ENCODE results near the gene MEIS2.

MEIS2 gene

DNA sequence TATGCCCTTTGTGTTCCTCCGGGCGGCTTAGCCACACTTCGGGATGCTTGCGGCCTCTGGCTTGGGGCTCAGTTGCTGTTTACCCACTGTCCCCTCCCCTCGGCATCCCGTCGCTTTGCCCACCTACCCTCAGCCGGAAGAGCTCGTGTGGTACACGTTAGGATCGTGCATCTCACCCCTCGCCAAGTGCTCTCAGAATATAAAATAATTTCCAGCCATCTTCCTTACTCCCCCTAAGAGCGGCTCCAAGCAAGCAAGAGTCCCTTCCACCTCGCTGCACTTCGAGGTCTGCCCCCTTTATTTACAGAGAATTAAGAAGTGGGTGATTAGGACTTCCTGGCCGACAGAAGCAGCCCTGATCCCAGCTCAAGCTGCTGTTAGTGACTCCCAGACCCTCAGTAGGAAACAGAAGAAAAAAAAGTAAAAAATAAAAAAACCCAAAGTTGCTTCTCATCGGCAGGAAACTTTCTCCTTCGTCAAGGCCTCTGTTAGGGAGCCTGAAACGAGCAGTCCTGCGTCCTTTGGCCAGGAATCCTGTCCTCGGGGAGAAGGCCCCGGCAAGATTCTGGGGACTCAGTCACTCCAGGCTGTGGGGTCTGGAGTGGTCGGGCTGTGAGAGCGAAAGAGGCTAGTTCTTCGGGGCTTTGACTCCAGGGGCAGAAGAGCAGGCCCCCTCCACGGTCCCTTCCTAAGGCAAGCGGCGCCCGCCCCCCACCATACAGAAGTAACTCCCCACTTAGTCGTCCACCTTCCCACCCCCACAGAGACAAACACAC lies 3.0 kb downstream of the MEIS2 start:
- no peak for DNase-seq

DNA sequence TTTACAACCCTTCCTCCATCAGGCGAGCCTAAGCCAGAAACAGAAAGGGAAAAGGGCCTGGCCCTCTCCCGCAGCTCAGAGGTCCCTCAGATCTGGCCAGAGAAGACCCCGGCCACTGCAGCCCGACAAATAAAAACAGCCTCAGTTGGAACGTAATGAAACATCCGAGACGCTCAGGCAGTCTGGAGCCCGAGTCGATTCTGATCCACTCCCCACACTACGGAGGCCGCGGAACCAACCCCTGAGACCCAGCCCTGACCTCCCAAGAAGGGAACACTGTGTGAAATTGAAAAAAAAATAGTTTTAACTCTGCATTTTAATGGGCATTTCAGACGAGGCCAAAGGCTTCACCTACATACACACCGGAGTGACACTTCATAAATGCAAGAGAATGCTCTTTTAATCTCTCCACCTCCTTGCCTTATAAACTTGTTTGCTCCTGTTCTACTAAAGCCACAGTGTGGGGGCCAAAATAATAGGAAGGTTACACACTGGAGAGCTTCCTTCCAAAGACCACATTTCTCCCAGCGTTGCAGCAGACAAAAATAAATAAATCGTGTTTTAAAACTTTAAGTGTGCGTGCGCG lies 3.7 kb downstream of the MEIS2 start:
- DNase-seq: no peak

DNA sequence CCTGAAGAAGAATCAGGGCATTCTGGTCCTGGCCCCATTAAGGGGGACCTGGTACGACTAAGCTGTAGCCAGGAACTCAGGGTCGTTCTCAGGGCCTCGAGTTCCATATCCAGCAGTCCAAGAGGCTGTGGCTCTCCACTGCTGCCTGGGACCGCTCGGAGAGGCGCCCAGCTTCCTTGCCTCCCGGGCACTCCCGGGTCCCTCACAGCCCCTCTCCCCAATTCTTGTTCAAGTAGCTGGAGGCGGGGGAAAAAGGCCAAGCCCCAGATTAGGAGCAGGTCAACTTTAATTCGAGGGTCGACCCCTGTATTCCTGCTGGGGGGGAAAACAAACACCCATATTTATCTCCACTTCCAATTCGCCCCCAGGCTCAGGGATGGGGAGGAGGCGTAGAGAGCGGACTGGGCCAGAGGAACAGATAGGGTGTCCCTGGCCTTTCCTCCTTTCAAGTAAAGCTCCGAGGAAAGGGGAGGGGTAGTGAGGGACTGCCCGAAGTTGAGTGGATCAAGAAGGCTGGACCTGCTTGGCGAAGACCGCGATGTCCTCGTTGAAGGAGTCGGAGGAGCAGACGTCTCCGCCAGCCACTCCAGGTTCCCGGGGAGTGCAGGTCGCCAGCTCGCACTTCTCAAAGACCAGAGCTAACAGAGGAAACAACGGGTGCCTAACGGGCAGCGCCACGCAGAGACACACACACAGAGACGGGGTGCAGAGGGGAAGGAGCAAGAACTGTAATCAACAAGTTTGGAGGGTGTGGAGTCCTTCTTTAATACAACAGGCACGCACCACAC lies 4.4 kb downstream of the MEIS2 start:
- no peak for DNase-seq

DNA sequence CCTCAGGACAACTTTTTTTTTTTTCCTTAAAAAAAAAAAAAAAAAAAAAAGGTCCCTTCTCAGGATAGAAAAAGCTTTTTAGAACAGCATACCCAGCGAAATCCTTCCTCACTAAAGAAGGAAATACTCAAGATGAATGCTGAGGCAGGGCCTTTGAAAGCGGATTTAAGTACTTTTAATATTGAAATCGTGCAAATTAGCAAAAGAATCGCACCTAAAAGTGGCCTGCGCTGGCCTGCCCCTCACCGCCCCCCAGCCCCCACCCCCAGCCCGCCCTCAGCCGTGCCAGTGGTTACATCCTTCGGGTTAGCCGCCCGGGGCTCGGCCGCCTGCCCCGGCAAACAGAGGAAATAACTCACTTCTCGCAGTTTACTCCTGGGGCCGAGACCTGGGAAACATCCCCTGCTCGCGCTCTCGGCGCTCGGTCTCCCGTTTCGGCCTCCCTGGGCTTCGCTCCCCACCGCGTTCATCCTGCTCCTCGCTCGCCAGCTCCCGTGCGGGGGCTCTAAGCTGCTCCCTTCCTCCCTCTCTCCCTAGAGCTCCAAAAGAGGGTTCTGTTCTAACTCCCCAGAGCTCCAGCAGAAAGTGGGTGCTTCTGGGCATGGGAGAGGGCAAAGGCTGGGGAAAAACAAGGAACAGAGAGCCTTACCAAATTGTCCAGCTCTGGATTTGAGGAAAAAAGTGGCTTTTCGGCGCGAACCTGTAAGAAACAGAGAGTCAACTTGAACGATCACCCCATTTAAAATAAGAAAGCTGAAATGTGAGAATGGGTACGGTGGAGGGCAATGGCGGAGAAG lies 5.2 kb downstream of the MEIS2 start:
- DNase-seq: no peak

DNA sequence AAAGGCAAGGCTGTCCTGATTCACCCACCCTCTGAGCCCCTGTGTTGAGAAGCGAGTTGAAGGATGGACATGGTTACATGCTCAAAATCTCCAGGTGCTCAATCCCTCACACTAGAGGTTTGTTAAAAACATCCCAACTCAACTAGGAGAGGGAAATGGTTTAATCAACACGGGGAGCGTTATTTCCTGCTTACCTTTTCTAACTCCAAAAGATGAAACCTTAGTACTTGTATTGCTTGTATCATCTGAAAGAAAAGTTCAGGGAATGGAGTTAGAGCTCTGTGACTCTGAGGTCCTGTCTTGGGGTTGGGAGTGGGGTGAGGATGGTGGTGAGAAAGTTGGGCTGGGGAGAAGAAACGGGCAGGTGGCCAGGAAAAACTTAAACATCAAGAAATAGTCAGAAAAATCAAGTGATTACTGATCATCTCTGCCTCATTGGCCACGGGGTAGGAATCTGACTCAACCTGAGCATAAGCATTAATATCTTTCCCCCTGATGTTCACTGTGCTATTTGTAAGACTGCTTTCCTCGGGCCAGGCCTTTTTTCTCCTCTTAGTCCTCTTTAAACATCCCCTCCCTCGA lies 5.9 kb downstream of the MEIS2 start:
- no peak for DNase-seq

DNA sequence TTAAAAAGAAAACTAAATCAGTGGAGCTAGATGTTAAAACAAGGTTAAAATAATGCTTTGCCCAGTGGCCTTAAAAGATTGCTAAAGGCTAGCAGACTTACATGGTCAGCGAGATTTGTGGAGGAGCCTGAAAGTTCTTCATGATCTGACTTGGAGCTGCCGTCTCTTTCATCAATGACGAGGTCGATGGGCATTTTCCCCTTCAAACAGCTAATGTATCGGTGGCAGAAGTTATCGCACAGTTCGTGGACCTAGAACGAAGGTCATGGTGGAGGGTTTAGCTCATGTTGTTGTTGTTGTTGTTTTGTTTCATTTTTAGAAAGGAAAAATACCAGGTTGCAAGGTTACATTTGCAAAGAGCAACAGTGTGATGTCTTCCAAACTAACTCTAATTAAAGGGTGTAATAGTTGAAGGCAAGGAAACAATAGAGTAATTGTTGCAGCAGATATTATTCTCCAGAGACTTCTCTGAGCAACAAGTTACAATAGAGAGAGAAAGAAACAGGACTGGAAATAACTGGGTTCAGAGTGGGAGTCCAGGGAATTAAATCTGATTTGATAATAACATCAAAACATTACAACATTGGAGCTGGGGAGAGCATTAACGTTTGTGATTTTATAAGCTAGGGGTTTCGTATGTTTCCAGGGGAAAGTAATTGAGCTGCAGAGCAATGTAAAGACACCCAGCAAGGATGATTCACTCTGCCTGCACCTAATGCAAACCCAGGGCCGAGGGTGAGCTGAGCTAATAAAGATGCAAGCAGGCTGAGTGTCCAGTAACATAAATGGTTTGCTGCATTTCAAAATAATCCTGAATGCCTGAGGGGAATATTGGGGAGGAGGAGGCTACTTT lies 6.6 kb downstream of the MEIS2 start:
- no peak for DNase-seq

DNA sequence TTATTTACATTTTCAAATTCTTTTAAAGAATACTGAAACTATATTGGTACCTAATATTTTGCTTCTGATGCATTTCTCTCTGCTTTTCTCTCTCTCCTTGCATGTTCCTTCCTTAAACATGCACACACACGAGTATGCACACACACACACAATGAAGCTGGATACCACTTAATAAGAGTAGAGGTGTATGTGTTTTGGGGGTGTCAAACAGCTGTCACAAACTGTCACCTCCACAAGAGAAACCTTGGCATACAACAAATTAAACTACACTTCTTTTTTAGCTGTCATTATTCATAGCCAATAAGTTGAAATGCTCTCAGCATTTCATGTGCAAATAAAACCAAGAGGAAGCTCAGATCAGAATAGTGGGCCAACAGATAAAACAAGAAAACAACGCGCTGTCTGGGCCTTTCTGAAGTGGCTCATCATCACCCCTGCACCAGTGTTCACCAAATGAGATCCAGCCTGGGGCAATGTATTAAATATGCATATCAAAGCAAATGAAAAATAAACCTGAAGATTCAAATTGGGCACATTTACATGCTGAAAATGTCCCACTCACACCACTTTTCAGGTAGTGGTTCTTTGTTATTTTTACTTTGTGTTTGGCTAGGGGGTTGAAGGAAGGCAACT lies 9.7 kb downstream of the MEIS2 start:
- DNase-seq: no peak

DNA sequence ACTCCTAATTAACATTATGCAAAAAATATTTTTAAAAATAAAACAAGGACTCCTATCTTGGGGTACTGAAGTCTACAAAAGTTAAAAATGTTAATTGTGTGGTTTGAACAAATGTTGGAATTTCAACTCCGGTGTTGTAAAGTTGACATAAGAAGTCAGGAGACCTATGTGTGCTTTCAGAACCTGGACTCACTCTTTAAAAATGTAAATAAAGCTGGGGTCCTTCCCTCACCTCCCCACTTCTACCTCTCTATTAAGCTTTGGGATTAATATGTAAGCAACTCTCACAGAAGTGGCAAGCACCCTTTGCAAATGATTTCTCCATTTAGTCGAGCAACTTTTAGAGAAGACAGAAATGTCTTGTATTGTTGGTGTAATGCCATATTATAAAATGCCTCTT lies 11.9 kb downstream of the MEIS2 start:
- no peak for DNase-seq

DNA sequence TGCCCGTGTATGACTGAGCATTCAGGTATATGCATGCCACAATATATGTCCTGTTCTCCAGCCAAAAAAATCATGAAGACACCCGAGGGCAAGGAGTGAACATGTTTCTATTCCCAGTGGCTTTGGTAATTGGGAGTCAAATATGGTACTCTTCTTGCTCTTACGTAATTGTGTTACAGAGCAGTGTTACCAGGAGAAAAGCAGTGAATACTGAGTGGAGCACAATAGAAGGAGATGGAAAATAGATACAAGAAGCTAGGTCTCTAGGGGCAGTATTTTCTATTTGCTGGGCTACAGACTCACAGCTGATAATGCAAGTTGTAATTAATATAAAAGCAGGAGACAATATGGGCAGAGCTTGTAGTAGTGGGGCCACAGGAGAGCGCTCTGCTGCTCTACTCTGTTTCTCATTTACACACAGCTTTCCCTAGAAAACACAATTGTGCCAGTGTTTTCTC lies 13.2 kb downstream of the MEIS2 start:
- DNase-seq: no peak

DNA sequence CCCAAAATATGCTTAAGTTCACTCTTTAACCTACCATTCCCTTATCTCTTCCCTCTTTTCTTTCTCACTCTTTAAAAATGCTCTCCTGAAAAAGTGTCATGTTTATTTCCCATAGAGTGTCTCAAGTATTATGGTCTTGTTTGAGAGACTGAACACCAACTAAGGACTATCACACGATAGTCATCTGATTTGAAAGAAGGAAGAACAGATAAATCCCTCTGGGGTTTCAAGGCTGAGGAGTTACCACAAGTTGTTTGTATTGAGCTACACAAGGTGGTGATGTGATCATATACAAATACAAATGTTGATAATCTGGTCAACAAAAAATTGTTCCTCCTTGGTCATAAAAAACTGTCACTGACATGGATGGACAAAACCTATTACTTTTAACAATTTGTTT lies 13.8 kb downstream of the MEIS2 start:
- DNase-seq: no peak

DNA sequence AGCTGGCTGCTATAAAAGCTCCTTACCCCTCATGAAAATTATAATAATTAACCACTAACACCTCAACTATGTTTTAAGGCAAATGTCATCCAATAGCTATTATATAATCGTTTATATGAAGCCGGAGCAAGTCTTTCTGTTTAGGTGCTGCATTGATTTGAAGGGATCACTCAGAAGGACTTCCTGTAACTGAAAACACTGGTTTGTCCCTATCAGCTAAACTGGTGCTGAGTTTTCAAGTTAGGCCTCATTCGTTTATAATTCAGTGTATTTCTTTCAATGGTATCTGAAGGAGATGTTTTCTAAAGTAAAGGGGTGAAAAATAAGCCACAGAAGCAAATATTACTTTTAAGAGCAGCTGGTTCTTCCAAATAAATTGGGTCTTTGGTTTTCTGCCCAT lies 14.2 kb downstream of the MEIS2 start:
- no peak for DNase-seq

DNA sequence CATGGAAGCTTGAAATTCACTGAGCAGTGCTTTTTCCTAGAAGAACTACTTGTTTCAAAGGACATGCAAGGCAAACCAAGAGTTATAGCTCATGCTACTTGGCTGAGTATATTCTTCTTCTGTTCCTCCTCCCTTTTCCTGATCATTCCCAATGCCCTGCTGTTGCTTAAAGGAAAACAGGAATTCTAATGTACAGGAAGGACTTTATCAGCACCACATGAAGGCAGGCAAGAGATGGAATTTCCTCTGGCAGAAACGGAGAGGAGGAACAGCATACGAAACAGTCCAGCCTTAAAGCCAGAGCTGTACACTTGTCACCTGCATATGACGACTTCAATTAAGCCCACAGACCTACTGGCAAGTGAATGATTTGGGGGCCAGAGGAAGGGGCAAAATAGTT lies 15.7 kb downstream of the MEIS2 start:
- no peak for DNase-seq

DNA sequence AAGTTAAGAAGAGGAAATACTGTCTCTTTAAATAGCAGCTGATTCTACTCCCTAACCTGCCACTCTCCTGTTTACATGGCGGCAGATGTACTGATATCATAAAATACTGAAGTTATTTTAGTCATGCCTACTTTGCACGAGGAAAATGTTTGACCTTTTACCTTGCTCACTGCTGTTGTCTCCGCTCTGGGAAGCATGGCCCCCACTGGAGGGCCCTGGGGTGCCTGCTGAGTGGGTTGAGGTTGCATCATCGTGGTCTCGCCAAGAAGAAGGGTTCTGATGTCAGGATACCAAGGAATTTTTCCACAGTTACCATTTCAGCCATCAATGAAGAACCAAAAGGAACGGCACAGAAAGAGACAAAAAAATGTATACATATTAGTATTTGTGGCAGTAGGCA lies 16.7 kb downstream of the MEIS2 start:
- DNase-seq: no peak

DNA sequence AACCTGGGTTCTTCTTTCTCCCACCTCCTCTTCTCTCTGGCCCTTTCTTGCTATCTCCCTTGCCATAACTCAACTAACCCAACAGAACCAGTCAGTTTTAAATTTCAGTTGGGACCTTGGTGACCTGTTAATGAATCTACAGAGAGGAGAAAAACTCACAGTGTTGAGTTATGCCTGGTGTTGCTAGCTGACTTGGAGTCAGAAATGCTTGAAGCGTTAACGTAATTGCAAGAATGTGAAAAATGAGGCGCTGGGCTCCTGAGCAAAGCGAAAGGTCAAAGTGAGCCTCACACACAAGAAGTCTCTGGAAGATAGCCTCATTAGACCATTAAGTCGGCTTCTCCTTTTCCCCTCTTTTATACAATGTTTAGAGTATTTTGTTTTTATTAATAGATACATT lies 18.4 kb downstream of the MEIS2 start:
- DNase-seq: no peak

DNA sequence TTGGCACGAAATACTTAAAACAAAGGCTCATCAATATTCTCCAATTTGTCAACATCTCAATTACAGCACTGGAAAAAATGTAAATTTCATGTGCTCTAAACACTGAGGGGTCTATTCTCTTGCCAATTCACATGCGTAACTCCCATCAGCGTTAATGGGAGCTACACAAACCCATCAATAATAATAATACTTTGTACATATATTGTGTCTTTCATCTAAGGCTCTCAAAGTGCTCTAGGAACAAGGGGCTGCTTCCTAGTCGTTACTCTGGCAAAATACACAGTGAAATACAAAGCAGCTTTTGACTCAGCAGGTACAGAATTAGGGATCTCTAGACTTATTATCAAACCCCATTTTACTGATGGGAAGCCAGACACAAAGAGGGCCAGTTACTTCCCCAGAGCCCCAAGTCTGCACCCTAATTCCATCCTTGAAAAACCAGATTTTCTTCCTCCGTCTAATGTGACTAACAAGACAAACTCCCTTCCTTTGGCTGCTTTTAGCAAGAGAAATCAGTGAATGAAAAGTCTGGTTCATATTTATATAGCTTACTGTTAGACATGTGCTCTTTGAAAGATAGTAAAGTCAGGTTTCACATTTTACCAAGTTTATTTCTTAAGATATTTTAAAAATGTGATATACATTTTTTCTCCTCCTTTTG lies 20.0 kb downstream of the MEIS2 start:
- no peak for DNase-seq

DNA sequence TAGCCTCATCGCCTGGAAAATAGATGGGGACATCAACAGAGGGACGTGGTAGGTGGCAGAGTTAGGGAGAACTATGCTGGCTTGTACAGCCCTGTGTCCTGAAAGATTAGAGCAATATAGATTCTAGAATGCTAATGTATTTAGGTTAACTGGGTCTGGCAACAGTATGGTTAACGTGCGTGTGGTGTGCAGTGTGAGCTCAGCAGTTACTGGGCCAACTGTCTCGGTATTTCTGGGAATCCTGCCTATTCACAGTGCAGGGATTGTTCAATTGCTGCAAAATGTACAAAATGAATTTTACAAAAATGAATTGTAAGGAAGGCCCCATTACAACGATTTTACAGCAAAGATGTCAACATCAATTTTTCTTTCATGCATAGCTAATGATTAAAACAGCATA lies 20.6 kb downstream of the MEIS2 start:
- DNase-seq: no peak

DNA sequence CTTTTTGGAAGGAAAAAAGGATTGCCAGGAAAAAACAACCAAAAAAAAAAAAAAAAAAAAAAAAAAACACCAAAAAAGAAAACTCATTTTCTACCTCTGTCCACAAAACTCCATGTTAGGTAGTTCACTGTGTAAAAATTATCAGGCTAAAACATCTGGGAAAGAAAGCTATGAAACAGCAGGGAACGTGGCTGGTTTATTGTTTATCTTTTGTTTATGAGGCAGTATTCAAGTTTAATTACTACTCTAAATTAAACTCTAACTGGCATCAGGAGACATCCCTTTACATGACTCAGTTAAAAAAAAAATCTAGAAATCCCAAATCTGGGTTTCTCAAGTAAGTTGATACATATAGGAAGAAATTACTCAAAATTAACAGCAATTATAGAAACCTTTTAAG lies 21.8 kb downstream of the MEIS2 start:
- DNase-seq: no peak

DNA sequence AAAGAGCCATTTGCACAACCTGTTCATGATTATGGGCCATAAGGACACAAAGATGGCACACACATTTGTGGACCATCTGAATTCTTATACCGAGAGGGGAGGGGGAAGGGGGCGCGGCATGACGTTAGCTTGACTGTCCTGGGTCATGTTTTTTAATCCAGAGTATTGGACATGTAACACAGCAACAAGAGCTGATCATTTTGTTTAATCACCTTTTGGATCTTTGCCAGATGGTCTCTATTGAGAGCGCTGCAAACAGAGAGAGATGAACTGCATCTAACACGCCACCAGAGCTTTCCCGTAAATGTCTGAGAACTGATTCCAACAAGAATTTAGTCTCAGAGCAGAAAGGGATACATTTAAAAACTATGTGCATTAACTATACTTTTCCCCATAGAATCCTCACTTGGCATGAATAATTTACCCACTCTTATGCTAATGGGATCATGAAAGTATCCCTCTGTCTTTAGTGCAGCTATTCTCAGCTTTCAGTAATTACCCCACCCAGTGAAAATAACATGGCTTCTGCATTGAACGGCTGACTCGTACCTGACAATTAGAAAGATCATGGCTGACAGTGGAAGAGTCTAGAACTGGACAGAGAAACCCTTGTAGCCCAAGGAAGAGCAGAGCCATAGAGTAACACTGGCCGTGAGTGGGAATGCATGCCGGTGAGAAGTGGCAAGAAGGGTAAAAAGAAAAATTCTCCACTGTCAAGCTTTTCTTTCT lies 22.6 kb downstream of the MEIS2 start:
- no peak for DNase-seq

DNA sequence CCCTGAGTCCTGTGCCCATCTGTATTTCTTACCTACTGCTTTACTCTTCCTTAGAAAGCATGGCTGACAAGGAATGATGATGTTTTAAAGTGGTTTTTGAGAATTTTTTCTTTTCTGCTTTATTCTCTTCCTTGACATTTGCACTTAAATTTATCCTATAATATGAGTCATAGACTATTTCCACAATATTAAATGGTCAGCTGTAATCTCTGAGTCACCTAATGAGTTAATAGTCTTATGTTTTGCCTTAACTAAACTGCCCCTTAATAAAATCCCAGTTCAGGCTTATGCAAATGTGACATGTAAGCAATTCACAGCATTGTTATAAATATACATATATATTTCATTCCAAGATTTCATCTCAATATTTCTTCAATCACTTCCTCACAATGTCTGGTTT lies 23.8 kb downstream of the MEIS2 start:
- DNase-seq: no peak

DNA sequence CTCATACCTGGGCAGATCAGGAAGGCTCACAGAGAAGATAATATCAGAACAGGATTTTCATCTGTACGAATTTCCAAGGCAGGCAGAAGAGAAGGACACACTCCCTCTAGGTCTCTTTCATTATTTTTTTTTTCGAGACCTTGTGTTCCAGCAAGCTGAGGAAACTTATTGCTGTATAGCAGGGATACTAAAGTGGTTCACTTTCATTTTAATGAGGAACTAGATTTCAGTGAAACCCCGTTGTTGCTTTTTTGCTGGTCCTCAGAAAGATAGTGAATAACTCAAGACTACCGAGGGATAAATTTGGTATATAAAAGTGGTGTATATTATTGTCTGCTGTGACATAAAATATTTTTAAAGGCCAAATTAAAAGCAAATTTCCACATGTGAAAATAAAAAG lies 24.6 kb downstream of the MEIS2 start:
- no peak for DNase-seq
